ENCODE data around the gene REPIN1.

Gene REPIN1

GRCh38 chr7:150340875-150341262 lies 27.8 kb upstream of the REPIN1 start:
- DNase-seq (ENCODE audit: low read depth, low spot score) = no peak
- H3K4me3 ChIP-seq (ENCODE audit: low read depth, low read length) = peak overlapping the region; percentile 30
- in situ Hi-C loops (cut with HindIII; ENCODE audit: low sequenced_read_pairs) = no loop called here
- TF ChIP-seq CTCF (IDR thresholded peaks at IDR 0.05; ENCODE audit: low read depth, low read length) = no peak

GRCh38 chr7:150341263-150342120 lies 27.1 kb upstream of the REPIN1 start, which contains the start of gene RARRES2:
RARRES2 (minus strand) TSS chr7:150341629; CDS start chr7:150340609, 1,020 bp downstream.
- H3K4me3 ChIP-seq (ENCODE audit: low read depth, low read length) = peak within 1 kb of the TSS; percentile 30
- in situ Hi-C loops (cut with HindIII; ENCODE audit: low sequenced_read_pairs) = no loop called here
- no peak for TF ChIP-seq CTCF (IDR thresholded peaks at IDR 0.05; ENCODE audit: low read depth, low read length)
- no peak for DNase-seq (ENCODE audit: low read depth, low spot score)

- in situ Hi-C loops (cut with HindIII; ENCODE audit: low sequenced_read_pairs) = no loop called here
- DNase-seq (ENCODE audit: low read depth, low spot score) = no peak
- no peak overlapping the region for H3K4me3 ChIP-seq (ENCODE audit: low read depth, low read length)
- TF ChIP-seq CTCF (IDR thresholded peaks at IDR 0.05; ENCODE audit: low read depth, low read length) = no peak
Observed at GRCh38 chr7:150342121-150342408, 26.6 kb upstream of the REPIN1 start.

- TF ChIP-seq CTCF (IDR thresholded peaks at IDR 0.05; ENCODE audit: low read depth, low read length) = no peak
- DNase-seq (ENCODE audit: low read depth, low spot score) = no peak
- no peak overlapping the region for H3K4me3 ChIP-seq (ENCODE audit: low read depth, low read length)
- in situ Hi-C loops (cut with HindIII; ENCODE audit: low sequenced_read_pairs) = no loop called here
Observed at GRCh38 chr7:150343225-150343624, 25.4 kb upstream of the REPIN1 start.

- no peak for DNase-seq (ENCODE audit: low read depth, low spot score)
- no peak overlapping the region for H3K4me3 ChIP-seq (ENCODE audit: low read depth, low read length)
- in situ Hi-C loops (cut with HindIII; ENCODE audit: low sequenced_read_pairs) = no loop called here
- no peak for TF ChIP-seq CTCF (IDR thresholded peaks at IDR 0.05; ENCODE audit: low read depth, low read length)
Observed at GRCh38 chr7:150344299-150344698, 24.3 kb upstream of the REPIN1 start.

- no peak for DNase-seq (ENCODE audit: low read depth, low spot score)
- H3K4me3 ChIP-seq (ENCODE audit: low read depth, low read length) = no peak overlapping the region
- in situ Hi-C loops (cut with HindIII; ENCODE audit: low sequenced_read_pairs) = no loop called here
- TF ChIP-seq CTCF (IDR thresholded peaks at IDR 0.05; ENCODE audit: low read depth, low read length) = no peak
Observed at GRCh38 chr7:150345012-150345411, 23.6 kb upstream of the REPIN1 start.
